Stimulated activated CD4-positive, alpha-beta T cell treated with anti-CD3 and anti-CD28 coated beads, Interleukin-15, amount 100 ng/mL, for 1 hour (primary cell): ENCODE data around the gene MYMK.

Experiments
- DNase-seq, 2 donors: peaks; one replicate each; pipeline ENCODE4 v3.0.0-alpha.2; 2020; ENCODE audit warnings: low read depth in 1 of 2, low spot score in 1 of 2

MYMK gene

DNA sequence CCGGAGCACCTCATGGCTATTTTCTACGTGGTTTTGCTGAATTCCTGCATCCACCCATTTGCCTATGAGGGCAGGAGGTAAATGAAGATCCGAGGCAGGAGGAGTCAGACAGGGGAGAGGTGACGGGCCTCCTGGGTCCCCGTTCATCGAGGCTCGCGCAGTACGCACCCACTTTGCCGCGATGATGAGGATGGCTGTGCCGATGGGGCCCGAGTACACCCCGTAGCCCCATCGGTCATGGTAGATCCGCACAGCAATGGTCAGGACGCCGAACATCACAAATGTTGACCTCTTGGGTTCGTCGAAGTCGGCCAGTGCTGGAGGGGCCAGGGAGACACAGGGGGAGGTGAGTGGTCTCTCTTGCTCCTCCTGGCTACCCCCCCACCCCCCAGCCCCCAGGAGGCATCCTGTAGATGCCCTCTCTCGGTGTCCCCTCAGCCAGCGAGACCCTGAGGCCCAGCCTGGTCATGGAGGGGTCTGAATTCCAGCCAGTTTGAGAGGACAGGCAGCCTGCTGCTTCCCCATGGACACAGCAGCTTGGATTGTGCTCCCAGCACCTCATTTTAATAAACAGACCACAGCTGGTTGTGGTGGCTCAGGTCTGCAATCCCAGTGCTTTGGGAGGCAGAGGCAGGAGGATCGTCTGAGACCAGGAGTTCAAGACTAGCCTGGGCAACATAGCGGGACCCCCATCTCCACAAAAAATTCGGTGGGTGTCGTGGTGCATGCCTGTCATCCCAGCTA lies 5.9 kb downstream of the MYMK start:
- no peak for DNase-seq

DNA sequence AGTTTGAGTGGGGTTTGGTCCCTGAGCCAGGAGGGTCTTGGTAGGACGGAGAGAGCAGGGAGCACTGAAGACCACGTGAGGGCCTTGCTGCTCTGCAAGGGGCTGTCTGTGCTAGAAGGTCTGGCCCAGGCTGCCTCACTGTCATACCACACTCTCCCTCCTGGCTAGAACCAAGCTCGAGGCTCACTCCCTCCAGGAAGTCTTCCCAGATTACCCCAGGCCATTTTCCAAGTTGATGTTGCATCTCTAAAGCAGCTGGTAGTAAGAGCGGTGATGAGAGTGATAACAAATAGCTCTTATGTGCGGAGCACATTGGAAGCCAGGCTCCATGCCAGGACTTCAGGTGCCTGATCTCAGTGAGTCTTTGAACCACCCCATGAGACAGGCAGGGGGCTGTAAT lies 6.6 kb downstream of the MYMK start:
- no peak for DNase-seq

DNA sequence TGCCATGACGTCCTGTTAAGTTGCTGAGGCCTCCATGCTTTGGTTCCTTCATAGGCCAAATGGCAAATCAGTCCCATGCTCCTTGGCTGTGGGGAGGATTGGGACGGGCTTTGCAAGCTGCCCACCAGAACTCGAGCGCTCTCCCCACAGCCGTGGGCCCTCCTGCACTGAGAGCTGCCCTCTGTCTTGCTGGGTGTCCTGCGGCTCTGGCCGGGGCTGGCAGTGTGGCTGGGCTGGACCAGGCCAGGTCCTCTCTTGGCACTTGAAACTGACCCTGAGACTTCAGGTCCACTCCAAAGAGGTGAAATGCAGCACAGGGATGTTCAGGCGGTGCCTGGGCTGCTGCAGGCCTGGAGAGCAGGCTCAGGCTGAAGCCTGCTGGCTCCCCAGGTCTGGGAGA lies 7.0 kb downstream of the MYMK start:
- no peak for DNase-seq

DNA sequence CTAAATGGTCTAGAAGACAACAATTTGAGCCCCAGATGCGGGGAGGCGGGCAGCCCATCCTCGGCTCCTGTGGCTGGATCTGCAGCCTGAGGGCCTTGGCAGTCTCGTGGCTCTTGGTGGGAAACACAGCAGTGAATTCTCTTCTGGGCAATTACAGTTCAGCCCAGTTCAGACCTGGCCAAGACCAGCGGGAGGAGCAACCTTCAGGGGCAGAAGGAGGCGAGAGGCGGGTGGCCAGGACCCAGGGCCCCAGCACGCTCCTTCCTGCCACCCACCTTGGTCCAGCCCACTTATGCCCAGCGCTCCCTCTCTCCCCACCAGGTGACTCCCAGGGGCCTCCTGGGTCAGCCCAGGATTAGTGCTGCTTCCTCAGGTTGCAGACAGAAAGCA lies 7.8 kb downstream of the MYMK start:
- DNase-seq = no peak

DNA sequence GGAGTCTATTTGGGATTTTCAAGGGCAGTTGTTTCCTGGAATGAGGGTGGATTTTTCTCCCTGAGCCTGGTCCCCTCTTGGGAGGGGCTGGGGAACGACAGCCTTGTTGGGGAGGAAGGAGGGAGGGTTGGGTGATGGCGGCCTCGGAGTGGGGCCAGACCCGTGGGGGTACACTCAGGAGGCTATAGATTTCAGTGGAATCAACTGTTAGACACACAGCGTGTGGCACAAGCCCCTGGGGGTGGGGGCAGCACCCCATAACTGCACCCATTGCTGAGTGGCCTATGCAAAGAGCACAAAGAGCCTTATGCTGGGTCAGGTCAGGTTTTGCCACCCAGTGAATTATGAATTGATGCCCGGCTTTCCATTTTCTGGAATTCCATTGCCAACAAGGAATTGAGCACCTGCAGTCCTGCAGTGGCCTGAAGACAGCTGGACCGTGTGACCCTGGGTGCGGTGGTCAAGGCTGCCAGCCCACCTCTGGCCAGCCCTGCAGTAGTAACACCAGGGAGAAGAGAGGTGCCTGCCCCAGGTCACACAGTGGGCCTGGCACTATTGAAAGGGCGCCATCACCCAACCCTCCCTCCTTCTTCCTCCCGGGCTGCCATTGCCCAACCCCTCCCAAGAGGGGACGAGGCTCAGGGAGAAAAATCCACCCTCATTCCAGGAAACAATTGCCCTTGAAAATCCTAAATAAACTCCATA lies 8.4 kb downstream of the MYMK start:
- no peak for DNase-seq

DNA sequence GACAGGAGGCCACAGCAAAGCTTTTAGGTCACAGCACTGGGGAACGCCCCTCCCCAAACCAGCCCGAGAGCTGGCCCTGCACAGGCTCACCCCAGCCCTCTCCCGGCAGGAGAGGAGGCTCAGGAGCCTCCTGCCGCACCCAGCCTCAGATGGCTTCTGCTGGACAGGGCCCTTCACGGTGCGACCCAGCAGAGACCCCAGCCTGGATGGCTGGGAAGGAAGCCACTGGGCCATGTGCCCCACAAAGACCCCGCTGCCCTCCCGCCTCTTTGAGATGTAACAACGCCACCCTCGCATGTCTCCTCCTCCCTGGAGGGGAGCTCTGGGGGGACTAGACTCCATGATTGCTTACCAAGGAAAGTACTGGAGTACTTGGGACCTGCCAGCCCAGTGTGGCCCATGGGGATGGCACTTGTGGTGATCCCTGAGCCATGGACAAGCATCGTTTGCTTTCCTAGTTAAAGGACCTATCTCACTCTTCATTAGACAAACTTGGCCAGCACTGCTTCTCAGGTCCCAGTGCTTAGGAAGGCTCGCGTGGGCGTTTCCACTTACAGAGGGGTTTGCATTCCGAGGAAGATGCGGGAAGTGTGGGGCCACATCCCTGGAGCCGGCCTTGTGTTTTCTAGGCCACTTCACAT lies 9.0 kb downstream of the MYMK start:
- DNase-seq = no peak

DNA sequence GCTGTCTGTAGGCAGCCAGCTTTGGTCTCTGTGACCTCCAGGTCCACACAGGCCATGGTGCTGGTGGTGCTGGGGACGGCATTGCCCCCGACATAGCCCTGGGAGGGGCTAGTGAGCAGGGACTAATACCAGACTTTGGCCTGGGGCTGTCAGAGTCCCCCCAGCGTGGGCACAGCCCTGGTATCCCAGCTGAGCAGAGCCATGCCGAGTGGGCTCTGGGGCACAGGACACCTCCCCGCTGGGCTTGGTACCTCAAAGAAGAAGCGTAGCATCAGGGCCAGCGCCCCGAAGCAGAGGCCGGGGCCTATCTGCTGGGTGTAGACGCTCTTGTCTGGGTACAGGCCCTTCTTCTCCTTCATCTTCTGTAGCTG lies 9.5 kb downstream of the MYMK start:
- DNase-seq = no peak

DNA sequence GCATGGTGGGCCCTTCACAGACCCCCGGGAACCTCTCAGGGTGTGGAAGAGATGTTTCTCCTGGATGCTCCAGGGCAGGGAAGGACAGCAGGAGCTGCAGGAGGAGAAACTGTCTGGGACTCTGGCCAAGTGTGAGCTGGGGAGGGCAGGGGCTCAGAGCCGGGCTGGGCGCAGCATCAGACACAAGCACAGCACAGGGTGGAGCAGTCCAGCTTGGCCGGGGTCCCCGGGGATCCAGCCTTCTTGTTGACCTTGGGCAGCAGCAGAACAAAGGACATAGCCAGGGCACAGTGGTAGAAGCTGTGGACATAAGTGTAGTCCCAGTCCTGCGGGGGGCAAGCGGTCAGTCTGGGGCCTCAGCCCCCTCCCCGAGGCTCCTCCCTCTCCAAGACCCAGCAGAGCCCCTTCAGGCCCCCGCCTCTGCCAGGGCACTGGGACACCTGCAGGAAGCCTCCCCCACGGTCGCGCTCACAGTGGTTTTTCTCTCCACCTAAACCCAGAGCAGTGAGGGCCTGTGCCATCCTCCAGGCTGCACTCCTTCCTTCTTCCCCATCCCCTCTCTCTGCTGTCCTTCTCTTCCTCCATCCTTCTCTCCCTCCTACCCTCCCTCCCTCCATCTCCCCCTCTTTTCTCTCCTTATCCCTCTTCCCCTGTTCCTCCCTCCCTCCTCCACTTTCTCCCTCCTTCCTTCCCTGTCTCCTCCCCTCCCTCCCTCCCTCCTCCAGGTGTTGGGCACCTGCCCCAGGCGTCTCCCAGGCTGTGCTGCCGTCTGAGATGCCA lies 10.1 kb downstream of the MYMK start:
- no peak for DNase-seq

DNA sequence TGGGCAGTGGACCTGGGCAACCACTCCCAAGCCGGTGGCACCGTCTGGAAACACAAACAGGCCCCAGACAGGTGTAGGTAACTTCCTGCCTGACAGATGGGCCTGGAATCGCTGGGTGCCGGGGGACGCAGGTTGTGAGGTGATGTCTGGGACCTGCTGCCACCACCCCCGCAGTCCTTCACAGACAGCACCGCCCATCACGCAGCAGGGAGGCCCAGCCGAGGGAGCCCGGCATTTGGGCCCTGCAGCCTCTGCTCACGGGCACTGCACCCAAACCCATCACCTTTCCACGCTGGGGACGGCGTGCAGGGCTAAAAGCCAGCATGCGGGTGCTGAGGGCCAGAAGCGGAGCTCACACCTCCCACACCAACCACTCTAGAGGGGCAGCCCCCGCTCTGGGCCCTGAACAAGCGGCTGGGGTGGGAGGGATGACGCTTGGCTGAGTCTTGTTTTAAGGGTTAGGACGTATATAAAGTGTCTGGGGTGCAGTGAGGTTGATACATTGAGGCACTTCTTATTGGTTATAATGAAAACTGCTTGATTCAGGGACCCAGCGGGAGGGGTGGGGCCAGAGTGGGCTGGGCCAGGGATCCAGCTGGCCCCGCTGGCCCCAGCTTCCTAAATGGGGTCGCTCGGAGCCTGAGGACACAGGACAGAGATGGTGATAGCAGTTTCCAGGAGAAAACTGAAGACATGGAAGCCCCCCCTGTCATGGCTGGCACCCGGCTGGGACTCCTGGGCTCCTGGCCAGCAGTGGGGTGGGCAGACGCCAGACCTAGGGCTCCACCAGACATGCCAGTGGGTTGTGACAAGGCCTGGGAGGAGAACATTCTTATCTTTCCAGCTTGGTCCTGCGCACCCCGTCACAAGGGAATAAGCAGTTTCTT lies 11.3 kb downstream of the MYMK start:
- no peak for DNase-seq

DNA sequence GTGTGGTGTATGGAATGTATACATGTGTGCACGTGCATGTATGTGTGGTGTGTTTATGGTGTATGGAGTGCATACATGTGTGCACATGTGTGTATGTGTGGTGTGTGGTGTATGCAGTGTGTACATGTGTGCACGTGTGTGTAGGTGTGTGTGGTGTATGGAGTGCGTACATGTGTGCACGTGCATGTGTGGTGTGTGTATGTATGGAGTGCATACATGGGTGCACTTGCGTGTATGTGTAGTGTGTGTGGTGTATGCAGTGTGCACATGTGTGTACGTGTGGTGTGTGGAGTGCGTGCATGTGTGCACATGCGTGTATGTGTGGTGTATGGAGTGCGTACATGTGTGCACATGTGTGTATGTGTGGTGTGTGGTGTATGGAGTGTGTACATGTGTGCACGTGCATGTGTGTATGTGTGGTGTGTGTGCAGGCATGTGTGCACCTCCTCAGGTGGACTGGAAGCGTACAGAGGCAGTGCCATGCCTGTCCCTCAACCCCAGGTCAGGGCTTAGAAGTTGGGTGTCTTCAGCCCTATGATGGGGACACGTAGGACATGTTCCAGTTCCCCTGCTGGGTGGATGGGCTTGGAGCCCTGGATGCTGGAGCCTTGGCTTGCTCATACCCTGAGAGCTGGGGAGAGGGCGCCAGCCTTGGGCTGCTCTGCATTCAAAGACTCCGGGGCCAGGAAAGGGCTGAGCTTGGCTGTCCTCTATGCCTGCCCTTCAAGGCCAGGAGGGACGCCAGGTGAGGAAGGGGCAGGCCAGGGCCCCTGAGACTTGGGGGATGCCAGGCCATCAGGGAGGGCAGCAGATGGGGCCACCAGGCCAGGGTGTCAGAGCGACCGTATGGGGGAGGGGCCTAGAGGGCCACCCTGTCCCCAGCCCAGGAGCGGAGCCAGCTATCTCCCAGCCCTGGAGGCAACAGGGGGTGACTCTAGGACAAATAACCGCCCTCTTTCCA lies 12.2 kb downstream of the MYMK start:
- DNase-seq = no peak

DNA sequence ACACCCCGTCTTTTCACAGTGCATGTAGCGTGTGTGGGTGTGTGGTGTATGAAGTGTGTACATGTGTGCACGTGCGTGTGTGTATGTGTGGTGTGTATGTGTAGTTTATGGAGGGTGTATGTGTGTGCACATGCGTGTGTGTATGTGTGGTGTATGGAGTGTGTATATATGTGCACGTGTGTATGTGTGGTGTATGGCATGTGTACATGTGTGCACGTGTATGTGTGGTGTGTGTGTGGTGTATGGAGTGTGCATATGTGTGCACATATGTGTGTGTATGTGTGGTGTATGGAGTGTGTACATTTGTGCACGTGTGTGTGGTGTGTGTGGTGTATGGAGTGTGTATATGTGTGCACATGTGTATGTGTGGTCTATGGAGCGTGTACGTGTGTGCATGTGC lies 13.2 kb downstream of the MYMK start:
- no peak for DNase-seq

DNA sequence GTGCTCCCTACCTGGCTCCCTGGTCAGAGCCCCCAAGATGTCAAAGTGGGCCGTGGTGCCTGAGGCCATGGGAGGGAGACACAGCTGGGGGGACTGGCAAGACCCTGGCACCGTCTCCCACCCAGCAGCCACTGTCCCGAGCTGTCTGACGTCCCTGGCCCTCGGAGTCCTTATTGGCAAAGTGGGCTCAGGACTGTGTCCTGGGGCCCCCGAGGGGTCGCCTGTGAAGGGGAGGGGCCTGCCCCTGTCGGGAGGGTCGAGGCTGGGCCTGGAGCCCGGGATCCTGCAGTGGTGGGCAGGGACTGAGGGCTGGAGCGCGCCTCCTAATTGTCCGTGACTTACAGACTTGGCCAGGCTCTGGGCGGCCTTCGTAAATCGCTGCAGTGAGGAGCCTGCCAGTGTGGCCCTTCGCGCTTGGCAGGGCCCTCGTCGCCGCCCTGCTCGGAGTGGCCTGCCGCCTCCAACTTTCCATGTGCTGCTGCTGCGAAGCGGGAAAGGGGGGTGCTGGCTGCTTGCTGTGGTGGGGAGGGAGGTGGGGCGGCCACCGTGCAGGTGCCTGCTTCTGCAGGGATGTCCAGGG lies 13.7 kb downstream of the MYMK start:
- no peak for DNase-seq

DNA sequence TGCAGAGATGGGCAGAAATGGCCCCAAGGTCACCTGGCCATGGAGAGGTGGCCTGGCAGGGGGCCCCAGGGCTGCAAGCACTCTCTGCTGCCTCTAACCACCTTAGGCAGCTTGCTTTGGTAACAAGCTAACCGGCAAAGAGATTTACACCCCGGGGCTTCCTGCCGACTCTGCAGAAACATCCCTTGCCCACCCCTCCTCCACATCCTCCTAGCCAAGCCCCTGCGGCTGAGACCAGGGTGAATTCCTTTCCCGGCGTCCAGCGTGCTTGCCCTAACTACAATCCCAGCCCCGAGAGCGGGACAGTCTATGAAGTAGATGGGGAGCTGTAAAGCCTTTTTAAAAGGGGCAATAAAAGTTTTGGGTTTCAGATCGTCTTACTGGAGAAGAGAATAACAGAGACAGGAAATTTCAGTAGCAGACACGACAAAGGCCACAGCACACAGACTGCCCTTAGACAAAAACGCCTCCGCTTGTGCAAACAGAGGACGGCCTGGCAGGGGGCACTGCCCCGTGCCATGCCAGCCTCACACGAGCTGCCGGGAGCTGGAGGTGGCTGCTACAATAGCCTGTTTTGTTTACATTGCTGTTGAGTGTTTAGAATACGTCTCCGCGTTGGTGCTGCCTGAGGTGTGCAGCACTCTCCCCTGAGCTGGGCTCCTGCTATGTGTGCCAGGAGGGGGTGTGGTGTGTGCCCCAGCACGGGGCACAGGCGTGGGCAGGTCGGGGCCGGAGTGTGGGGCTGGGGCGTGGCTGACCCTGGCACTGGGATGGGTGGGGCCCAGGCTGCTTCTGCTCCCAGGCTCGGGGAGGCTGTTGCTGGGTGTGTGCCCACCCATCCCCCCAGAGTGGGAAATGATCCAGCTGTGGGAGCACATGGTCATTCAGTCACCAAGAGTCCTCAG lies 15.3 kb downstream of the MYMK start:
- DNase-seq = no peak

DNA sequence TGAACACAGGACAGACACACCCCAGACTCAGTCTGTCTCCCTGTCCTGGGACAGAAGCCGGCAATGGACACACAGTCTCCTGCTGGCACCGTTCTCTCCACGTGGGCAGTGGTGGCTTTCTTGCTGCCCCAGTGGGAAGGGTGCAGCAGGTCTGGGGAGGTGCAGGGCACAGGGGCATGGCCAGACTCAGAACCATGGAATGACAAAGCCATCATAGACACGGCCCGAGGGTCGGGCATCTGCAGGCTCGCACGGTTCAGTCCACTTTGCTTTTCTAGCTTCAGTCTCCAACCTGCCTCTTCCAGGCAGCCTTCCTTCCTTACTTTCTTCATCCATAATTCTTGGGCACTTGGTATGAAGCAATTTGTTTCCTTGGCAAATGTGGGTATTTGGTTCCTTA lies 16.7 kb downstream of the MYMK start:
- DNase-seq = no peak

DNA sequence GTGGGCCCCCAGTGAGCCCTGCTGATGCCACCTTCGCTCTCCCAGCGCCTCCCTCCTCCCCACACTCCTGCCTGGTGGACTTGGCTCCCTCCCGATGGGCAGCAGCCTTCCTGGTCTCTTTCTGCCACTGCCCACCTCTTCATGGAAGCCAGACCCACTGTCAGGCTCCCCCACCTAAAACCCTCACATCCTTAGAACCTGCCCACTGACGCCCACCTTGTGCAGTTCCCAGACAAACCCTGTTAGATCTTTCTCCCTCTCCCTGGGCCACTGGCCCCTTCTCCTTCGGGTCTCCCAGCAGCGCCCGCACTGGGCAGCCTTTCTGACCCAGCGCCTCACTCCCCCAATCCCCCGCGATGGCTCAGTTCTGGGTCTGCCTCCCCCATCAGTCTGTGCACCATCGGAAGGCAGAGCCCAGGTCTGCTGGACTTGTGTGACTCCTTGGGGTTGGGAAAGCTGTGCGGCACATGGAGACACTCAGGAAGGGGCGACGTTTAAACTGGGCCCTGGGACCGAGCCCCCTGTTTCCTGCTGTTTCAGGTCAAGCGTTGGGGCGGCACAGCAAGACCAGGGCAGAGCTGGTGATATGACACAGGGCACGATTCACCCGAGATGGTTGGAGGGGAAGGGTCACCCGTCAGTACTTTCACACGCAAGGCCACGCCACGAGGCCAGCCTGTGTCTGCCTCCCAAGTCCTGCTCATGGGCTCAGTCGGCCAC lies 17.4 kb downstream of the MYMK start:
- DNase-seq = no peak

DNA sequence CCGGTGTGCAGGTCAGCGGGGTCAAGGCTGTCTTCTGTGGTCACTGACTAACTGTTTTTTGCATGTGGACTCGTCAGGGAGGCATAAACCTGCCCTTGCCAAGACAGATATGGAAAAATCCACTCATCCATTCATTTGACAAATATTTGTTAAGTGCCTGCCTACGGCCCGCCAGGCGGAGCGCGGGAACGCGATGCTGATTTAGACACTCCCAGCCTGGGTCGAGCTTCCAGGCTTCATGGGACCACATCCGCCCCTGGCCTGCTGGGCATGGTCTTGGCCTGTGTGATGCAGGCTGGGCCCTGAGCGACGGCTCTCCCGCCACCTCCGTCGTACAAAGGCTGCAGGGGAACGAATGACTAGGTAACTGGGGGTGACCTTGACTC lies 18.1 kb downstream of the MYMK start:
- DNase-seq = no peak

DNA sequence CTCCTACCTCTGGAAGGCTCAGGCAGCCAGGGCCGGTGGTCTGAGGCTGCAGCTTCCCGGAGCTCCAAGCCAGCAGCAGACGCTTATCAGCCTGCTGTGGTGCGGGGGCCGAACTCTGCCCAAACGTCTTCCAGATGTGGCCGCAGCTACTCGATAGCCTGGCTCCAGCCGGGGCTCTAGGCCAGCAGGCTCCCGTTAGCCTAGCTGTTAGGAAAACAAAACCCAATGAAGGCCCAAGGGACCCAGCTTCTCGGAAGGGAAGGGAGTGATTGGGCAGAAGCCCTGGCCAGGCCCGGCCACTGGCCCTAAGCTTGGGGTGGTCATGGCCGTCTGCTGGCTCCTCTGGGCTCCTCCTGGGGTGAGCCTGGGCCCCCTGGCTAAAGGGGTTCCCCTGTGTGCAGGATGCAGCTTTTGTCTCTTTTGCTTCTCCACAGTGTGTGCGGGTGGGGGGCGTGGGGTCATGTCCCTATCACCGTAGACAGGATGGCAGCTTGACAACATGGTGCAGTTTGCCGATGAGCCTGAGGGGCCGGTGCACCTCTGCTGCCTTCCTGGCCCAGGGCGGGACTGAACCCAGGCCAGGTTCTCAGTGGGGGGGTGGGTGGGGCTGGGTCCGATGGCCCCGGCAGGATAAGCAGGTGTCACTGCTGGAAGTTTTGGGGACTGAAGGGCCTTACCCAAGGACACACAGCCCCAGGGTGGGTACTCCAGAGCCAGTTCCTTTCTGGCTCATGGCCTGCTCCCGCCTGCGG lies 18.7 kb downstream of the MYMK start:
- DNase-seq = no peak
